ENCODE measurements around the gene TIGD6.

Gene TIGD6

DNA sequence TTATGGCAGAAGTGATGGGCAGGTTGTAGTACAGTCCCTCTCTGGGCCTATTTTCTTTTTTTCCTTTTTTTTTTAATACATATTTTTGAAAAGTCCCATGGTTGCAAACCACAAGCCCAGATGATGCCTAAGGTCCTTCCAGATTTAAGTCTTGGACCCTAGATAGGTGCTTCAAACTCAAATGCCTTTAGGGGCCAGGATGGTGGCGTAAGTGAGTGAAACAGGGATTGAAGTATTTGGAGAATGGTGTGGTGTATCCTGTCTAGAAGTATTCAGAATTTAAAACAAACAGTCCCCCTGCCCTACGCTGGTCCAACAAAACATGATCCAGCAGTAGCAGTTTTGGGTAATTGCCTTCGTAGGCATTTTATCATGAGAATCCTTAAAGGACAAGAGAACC lies 2.2 kb downstream of the TIGD6 start:
- WGBS: 100% methylated on average over 2 of the region's 3 CpGs
- Histone ChIP-seq H3K4me3 (ENCODE audit: insufficient read depth in 1 of 2, low read depth in 1 of 2, low read length in 2 of 2) (no peak overlapping the region), H3K4me2 (ENCODE audit: low read length, poor library complexity, severe bottlenecking) (no peak overlapping the region)

DNA sequence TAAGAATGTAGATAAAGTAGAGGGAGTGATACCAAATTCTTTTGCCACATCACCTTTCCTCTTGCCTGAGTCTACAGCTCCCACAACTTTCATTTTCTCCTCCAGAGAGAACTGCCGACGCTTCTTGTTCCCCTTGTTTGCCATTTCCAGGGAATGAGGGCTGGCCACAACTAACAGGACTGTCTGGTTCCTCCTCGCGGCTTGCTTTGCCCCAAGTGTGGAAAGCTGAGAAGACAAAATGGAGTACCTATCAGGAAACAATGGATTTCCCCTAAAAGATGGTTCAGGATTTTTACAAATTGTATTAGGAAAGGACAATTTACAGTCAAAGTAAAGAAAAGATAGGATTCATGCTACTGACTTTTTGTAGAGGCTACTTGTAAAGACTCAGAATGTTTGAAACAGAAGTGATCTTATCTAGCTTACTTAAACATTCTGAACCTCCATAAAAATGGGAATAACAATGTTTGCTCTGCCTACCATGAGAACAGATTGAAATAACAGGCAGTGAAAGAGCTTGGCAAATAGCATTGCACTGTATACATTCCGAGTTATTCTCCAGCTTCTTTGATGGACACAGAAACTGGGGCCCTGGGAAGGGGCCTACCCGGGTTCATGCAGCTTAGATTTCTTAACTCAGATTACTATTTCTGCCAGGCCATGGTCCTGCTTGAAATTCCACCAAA lies 4.1 kb downstream of the TIGD6 start:
- no peak overlapping the region for H3K18ac ChIP-seq (ENCODE audit: low read depth in 1 of 2, low read length in 2 of 2)
- no peak overlapping the region for H2AFZ ChIP-seq (ENCODE audit: low read depth, low read length)
- peaks cover 3% of the 10 kb centered on the region for H3K79me1 ChIP-seq (replicated peaks; ENCODE audit: low read length, poor library complexity, severe bottlenecking)
- no peak overlapping the region for H3K23ac ChIP-seq (ENCODE audit: low read length in 2 of 2)
- H2BK120ac ChIP-seq (ENCODE audit: low read depth, low read length): no peak overlapping the region
- H2AK5ac ChIP-seq (ENCODE audit: low read length, severe bottlenecking): no peak overlapping the region
- no peak overlapping the region for H3K14ac ChIP-seq (ENCODE audit: low read length in 2 of 2)
- no peak overlapping the region for H3K27ac ChIP-seq (ENCODE audit: low read length, poor library complexity, severe bottlenecking)
- no peak overlapping the region for H3K4ac ChIP-seq (ENCODE audit: low read depth in 1 of 2, low read length in 2 of 2)
- H4K8ac ChIP-seq (ENCODE audit: low read length): no peak overlapping the region
- H4K91ac ChIP-seq (ENCODE audit: low read length): no peak overlapping the region
- 98% methylated on average over 6 of the region's 6 CpGs for WGBS
- DNase-seq: no peak
- H2BK5ac ChIP-seq (ENCODE audit: low read depth, low read length, poor library complexity, severe bottlenecking): no peak overlapping the region
- H3K27me3 ChIP-seq (ENCODE audit: control insufficient read depth in 1 of 2, insufficient read depth in 1 of 2, low read length in 2 of 2): no peaks in the 10 kb centered on the region
- H3K9ac ChIP-seq (ENCODE audit: low read length): no peak overlapping the region
- no peak overlapping the region for H3K4me2 ChIP-seq (ENCODE audit: low read length, poor library complexity, severe bottlenecking)
- no peak overlapping the region for H2BK12ac ChIP-seq (ENCODE audit: low read length in 2 of 2)
- H3K9me3 ChIP-seq (ENCODE audit: control insufficient read depth, low read length): no peaks in the 10 kb centered on the region
- H3K4me3 ChIP-seq (ENCODE audit: insufficient read depth in 1 of 2, low read depth in 1 of 2, low read length in 2 of 2): no peak overlapping the region
- peaks cover 4% of the 10 kb centered on the region for H3K4me1 ChIP-seq (ENCODE audit: control insufficient read depth, insufficient read depth, low read depth, low read length)
- no peak overlapping the region for H2BK15ac ChIP-seq (ENCODE audit: low read depth, poor library complexity, severe bottlenecking)
- H3K36me3 ChIP-seq (ENCODE audit: control insufficient read depth in 1 of 2, insufficient read depth in 2 of 2, low read depth in 1 of 2, low read length in 2 of 2): peaks cover 7 to 37% of the 10 kb centered on the region in 2 experiments

More for the DNA sequence above, 2.2 kb downstream of the TIGD6 start:
- no peak overlapping the region for H2BK15ac ChIP-seq (ENCODE audit: low read depth, poor library complexity, severe bottlenecking)
- H2BK120ac ChIP-seq (ENCODE audit: low read depth, low read length): no peak overlapping the region
- no peak overlapping the region for H2BK5ac ChIP-seq (ENCODE audit: low read depth, low read length, poor library complexity, severe bottlenecking)
- no peak overlapping the region for H3K27ac ChIP-seq (ENCODE audit: low read length, poor library complexity, severe bottlenecking)
- no peaks in the 10 kb centered on the region for H3K27me3 ChIP-seq (ENCODE audit: control insufficient read depth in 1 of 2, insufficient read depth in 1 of 2, low read length in 2 of 2)
- no peak overlapping the region for H2AFZ ChIP-seq (ENCODE audit: low read depth, low read length)
- no peak overlapping the region for H3K4ac ChIP-seq (ENCODE audit: low read depth in 1 of 2, low read length in 2 of 2)
- peaks cover 4% of the 10 kb centered on the region for H3K4me1 ChIP-seq (ENCODE audit: control insufficient read depth, insufficient read depth, low read depth, low read length)
- H4K91ac ChIP-seq (ENCODE audit: low read length): no peak overlapping the region
- H4K8ac ChIP-seq (ENCODE audit: low read length): no peak overlapping the region
- H3K14ac ChIP-seq (ENCODE audit: low read length in 2 of 2): no peak overlapping the region
- H3K79me1 ChIP-seq (replicated peaks; ENCODE audit: low read length, poor library complexity, severe bottlenecking): peaks cover 3% of the 10 kb centered on the region
- H3K9me3 ChIP-seq (ENCODE audit: control insufficient read depth, low read length): no peaks in the 10 kb centered on the region
- no peak overlapping the region for H2BK12ac ChIP-seq (ENCODE audit: low read length in 2 of 2)
- H3K18ac ChIP-seq (ENCODE audit: low read depth in 1 of 2, low read length in 2 of 2): no peak overlapping the region
- peaks cover 7 to 37% of the 10 kb centered on the region in 2 experiments for H3K36me3 ChIP-seq (ENCODE audit: control insufficient read depth in 1 of 2, insufficient read depth in 2 of 2, low read depth in 1 of 2, low read length in 2 of 2)
- no peak overlapping the region for H2AK5ac ChIP-seq (ENCODE audit: low read length, severe bottlenecking)
- H3K9ac ChIP-seq (ENCODE audit: low read length): no peak overlapping the region
- no peak for DNase-seq
- H3K23ac ChIP-seq (ENCODE audit: low read length in 2 of 2): no peak overlapping the region

DNA sequence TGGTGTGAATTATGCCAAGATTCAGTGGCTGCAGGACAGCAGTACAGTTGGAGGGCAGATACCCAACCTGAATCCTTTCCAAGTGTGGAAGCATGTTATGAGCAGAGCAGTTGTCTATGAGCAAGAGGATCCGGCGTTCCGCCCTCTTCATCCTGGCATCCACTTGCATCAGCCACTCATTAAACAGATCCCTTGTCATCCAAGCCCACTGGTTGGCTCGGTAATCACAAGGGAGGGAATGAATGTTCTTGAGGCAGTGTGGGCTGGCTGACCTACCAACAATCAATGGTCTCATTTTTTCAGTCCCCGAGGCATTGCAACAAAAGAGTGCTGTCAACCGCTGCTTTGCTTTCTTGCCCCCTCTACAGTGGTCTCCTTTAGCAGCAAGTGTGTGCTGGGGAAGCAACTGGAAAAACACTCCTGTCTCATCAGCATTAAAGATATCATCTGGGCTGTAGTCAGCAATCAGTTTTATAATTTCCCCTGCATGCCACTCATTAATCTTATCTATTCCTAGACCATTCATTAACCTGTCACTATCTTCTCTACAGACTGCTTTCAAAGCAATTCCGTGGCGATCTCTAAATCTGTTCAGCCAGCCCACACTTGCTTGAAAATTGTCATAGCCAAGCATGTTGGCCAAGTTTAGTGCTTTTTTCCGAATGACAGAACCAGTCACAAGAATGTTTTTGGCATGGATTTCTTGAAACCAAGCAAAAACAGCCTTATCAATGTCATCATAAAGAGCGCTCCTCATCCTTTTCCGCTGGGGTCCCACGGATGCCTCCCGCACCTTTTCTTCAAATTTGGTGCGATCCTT lies 4.9 kb downstream of the TIGD6 start:
- Histone ChIP-seq H3K9me3 (ENCODE audit: control insufficient read depth, low read length) (no peaks in the 10 kb centered on the region), H3K23ac (ENCODE audit: low read length in 2 of 2) (no peak overlapping the region), H3K4me2 (ENCODE audit: low read length, poor library complexity, severe bottlenecking) (no peak overlapping the region), H2AFZ (ENCODE audit: low read depth, low read length) (no peak overlapping the region), H3K36me3 (ENCODE audit: control insufficient read depth in 1 of 2, insufficient read depth in 2 of 2, low read depth in 1 of 2, low read length in 2 of 2) (peaks cover 7 to 37% of the 10 kb centered on the region in 2 experiments), H2BK15ac (ENCODE audit: low read depth, poor library complexity, severe bottlenecking) (no peak overlapping the region), H3K18ac (ENCODE audit: low read depth in 1 of 2, low read length in 2 of 2) (no peak overlapping the region), H2BK5ac (ENCODE audit: low read depth, low read length, poor library complexity, severe bottlenecking) (no peak overlapping the region), H3K4ac (ENCODE audit: low read depth in 1 of 2, low read length in 2 of 2) (no peak overlapping the region), H2AK5ac (ENCODE audit: low read length, severe bottlenecking) (no peak overlapping the region), H2BK12ac (ENCODE audit: low read length in 2 of 2) (no peak overlapping the region), H3K14ac (ENCODE audit: low read length in 2 of 2) (no peak overlapping the region), H2BK120ac (ENCODE audit: low read depth, low read length) (no peak overlapping the region), H3K4me3 (ENCODE audit: insufficient read depth in 1 of 2, low read depth in 1 of 2, low read length in 2 of 2) (no peak overlapping the region), H3K79me1 (replicated peaks; ENCODE audit: low read length, poor library complexity, severe bottlenecking) (peaks cover 2% of the 10 kb centered on the region), H3K9ac (ENCODE audit: low read length) (no peak overlapping the region), H4K8ac (ENCODE audit: low read length) (no peak overlapping the region), H3K4me1 (ENCODE audit: control insufficient read depth, insufficient read depth, low read depth, low read length) (peaks cover 4% of the 10 kb centered on the region), H3K27me3 (ENCODE audit: control insufficient read depth in 1 of 2, insufficient read depth in 1 of 2, low read length in 2 of 2) (no peaks in the 10 kb centered on the region), H4K91ac (ENCODE audit: low read length) (no peak overlapping the region), H3K27ac (ENCODE audit: low read length, poor library complexity, severe bottlenecking) (no peak overlapping the region)
- DNase-seq: no peak
- WGBS: 95% methylated on average over 7 of the region's 14 CpGs

DNA sequence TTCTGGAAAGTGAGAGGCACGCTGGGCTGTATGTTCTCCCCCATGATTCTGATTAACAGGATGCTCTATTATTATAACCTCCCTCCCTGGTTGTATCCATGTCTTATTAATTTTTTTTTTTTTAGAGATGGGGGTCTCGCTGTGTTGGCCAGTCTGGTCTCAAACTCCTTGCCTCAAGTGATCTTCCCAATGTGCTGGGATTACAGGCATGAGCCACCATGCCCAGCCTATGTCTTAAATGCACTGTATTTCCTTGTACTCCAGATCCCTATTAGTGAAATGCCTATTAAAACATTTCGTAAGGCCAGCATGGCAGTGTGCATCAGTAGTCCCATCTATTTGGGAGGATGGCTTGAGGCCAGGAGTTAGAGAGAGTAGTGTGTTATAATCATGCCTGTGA lies 7.0 kb downstream of the TIGD6 start:
- Histone ChIP-seq H3K79me1 (replicated peaks; ENCODE audit: low read length, poor library complexity, severe bottlenecking) (peaks cover 2% of the 10 kb centered on the region), H3K18ac (ENCODE audit: low read depth in 1 of 2, low read length in 2 of 2) (no peak overlapping the region), H3K23ac (ENCODE audit: low read length in 2 of 2) (no peak overlapping the region), H3K4me2 (ENCODE audit: low read length, poor library complexity, severe bottlenecking) (no peak overlapping the region), H3K4me1 (ENCODE audit: control insufficient read depth, insufficient read depth, low read depth, low read length) (peaks cover 2% of the 10 kb centered on the region), H4K91ac (ENCODE audit: low read length) (no peak overlapping the region), H4K8ac (ENCODE audit: low read length) (no peak overlapping the region), H3K4ac (ENCODE audit: low read depth in 1 of 2, low read length in 2 of 2) (no peak overlapping the region), H3K9me3 (ENCODE audit: control insufficient read depth, low read length) (no peaks in the 10 kb centered on the region), H2BK5ac (ENCODE audit: low read depth, low read length, poor library complexity, severe bottlenecking) (no peak overlapping the region), H2AK5ac (ENCODE audit: low read length, severe bottlenecking) (no peak overlapping the region), H2BK15ac (ENCODE audit: low read depth, poor library complexity, severe bottlenecking) (no peak overlapping the region), H3K36me3 (ENCODE audit: control insufficient read depth in 1 of 2, insufficient read depth in 2 of 2, low read depth in 1 of 2, low read length in 2 of 2) (peaks cover 7 to 34% of the 10 kb centered on the region in 2 experiments), H2AFZ (ENCODE audit: low read depth, low read length) (no peak overlapping the region), H3K27me3 (ENCODE audit: control insufficient read depth in 1 of 2, insufficient read depth in 1 of 2, low read length in 2 of 2) (no peaks in the 10 kb centered on the region), H3K9ac (ENCODE audit: low read length) (no peak overlapping the region), H3K14ac (ENCODE audit: low read length in 2 of 2) (no peak overlapping the region), H2BK12ac (ENCODE audit: low read length in 2 of 2) (no peak overlapping the region), H3K27ac (ENCODE audit: low read length, poor library complexity, severe bottlenecking) (no peak overlapping the region), H3K4me3 (ENCODE audit: insufficient read depth in 1 of 2, low read depth in 1 of 2, low read length in 2 of 2) (no peak overlapping the region), H2BK120ac (ENCODE audit: low read depth, low read length) (no peak overlapping the region)
- 95% methylated on average over 3 of the region's 3 CpGs for WGBS
- no peak for DNase-seq
